ENCODE measurements around the gene ZNF362.

Gene ZNF362

DNA sequence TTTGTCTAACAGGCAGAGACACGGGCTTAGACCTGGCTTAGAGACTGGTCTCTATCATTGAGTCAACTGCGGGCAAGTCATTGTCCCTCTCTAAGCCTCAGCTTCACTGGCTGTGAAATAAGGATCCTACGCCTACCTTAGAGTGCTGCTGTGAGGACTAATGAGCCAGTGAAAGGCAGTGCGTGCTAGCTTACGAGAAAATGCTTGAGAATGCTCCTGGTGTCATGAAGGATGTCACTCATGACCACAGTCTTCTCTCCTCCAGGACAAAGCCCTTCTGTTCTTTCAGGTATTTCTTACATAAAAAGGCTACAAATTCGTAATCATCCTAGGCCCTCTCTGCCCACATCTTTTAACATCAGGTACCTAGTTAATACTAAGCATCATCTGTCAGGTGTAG lies 81.1 kb downstream of the ZNF362 start:
- ChIA-PET CTCF (interaction anchor here (1.7 to 3.5 kb wide), 3 partner anchors 8 to 41 kb away, joined by 8 to 28 read pairs (median 9); no protein-coding TSS in a partner anchor), POLR2A (no interaction called here)
- DNase-seq (ENCODE audit: extremely low spot score) = no peak
- TF ChIP-seq CTCF (IDR thresholded peaks at IDR 0.05; ENCODE audit: control extremely low read depth, extremely low read depth, low read depth, missing control alignments) = no peak

DNA sequence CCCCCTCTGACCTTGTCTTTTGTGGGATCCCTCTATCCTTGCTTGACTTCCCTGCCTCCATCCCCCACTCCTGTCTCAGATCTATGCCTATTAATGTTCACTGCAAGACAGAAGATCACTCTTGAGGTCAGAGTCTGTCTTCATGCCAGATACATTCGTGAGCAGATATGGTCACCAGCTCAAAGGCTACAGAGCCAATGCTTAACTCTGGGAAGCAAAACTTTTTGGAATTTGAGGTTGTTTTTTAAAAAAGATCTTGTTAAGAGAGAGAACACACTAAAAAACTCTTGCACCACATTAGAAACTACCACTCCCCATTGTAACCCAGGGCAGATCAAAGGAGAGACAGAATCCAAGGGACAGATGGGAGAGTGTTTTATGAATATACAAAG lies 81.8 kb downstream of the ZNF362 start:
- ChIA-PET CTCF (interaction anchor here (1.2 to 3.5 kb wide), 4 partner anchors 9 to 41 kb away, joined by 4 to 28 read pairs (median 8); no protein-coding TSS in a partner anchor), POLR2A (no interaction called here)
- no peak for DNase-seq (ENCODE audit: extremely low spot score)
- TF ChIP-seq CTCF (IDR thresholded peaks at IDR 0.05; ENCODE audit: control extremely low read depth, extremely low read depth, low read depth, missing control alignments) = no peak

GRCh38 chr1:33338440-33339211 lies 82.3 kb downstream of the ZNF362 start:
- CTCF ChIA-PET = interaction anchor here (0.9 to 3.5 kb wide), 7 partner anchors 10 to 128 kb away, joined by 3 to 28 read pairs (median 4); no protein-coding TSS in a partner anchor
- no peak for TF ChIP-seq CTCF (IDR thresholded peaks at IDR 0.05; ENCODE audit: control extremely low read depth, extremely low read depth, low read depth, missing control alignments)
- POLR2A ChIA-PET = no interaction called here
- no peak for DNase-seq (ENCODE audit: extremely low spot score)

GRCh38 chr1:33339413-33339812 lies 83.1 kb downstream of the ZNF362 start:
- DNase-seq (ENCODE audit: extremely low spot score) = no peak
- ChIA-PET POLR2A (no interaction called here), CTCF (interaction anchor here (0.9 to 3.5 kb wide), 6 partner anchors 10 to 127 kb away, joined by 3 to 28 read pairs (median 6); no protein-coding TSS in a partner anchor)
- no peak for TF ChIP-seq CTCF (IDR thresholded peaks at IDR 0.05; ENCODE audit: control extremely low read depth, extremely low read depth, low read depth, missing control alignments)

GRCh38 chr1:33341190-33341589 lies 84.9 kb downstream of the ZNF362 start:
- CTCF ChIA-PET = interaction anchor here (1.4 to 3.5 kb wide), 4 partner anchors 10 to 46 kb away, joined by 3 to 28 read pairs (median 8); no protein-coding TSS in a partner anchor
- POLR2A ChIA-PET = no interaction called here

More at GRCh38 chr1:33341190-33341589, 84.9 kb downstream of the ZNF362 start:
- TF ChIP-seq CTCF (IDR thresholded peaks at IDR 0.05; ENCODE audit: control extremely low read depth, extremely low read depth, low read depth, missing control alignments) = no peak
- no peak for DNase-seq (ENCODE audit: extremely low spot score)
